Panc1 (cell line): Measurements from ENCODE around the gene TMEM129.

Source experiments
- SIN3A ChIP-seq: IDR thresholded peaks from 2 replicates; pipeline ENCODE4 v1.6.1; 2012; ENCODE audit warnings: low read depth, mild to moderate bottlenecking, low read length, moderate library complexity, borderline replicate concordance; ENCODE audit not compliant: insufficient read depth
- TF ChIP-seq, protein P1 (sequence below): fragments of 450-650 bp; IDR thresholded peaks from 2 replicates; pipeline ENCODE4 v1.5.1; 2017; ENCODE audit warnings: mild to moderate bottlenecking
- TF ChIP-seq, protein P2 (sequence below), 2 experiments: IDR thresholded peaks; 2 replicates each; pipeline ENCODE4 v1.6.1; 2011 to 2012; ENCODE audit warnings: low read depth in 2 of 2, control low read depth in 1 of 2, low read length in 1 of 2, mild to moderate bottlenecking in 1 of 2, moderate library complexity in 1 of 2; ENCODE audit not compliant: insufficient read depth in 1 of 2

DNA sequence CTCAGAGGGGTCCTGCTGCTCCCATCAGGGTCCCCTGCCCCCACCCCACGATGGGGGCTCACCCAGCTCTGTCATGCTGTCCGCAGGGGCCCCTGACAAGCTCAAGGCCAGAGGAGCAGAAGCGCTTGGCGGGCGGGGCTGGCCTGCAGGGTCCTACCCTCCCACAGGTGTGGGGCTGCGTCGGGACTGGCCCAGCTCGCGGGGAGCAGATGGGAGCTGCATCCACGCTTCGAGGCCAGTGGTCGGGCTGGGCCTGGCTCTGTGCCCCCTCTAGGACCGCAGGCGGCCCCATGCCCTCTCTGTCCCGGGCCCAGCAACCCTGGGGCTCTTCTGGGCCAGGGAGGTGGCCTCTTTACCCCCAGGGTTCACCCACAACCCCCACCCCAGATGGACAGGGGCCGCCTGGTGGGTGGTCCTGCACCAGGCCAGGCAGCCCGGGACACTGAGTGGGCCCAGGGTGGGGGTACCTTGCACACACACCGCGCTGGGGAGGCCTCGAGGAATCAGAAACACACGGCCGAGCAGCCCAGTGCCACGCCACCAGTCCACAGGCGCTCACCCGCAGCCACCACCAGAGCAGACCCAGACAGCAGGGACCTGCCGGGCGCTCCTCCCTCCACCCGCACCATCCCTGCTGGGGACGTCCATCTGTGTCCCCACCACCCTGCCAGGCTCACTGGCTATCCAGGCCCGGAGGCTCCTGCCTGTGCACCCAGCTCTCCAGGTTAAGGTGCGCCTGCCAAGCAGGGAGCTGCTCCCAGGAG lies 30.2 kb upstream of the TMEM129 start:
- TF ChIP-seq, protein P1, sequence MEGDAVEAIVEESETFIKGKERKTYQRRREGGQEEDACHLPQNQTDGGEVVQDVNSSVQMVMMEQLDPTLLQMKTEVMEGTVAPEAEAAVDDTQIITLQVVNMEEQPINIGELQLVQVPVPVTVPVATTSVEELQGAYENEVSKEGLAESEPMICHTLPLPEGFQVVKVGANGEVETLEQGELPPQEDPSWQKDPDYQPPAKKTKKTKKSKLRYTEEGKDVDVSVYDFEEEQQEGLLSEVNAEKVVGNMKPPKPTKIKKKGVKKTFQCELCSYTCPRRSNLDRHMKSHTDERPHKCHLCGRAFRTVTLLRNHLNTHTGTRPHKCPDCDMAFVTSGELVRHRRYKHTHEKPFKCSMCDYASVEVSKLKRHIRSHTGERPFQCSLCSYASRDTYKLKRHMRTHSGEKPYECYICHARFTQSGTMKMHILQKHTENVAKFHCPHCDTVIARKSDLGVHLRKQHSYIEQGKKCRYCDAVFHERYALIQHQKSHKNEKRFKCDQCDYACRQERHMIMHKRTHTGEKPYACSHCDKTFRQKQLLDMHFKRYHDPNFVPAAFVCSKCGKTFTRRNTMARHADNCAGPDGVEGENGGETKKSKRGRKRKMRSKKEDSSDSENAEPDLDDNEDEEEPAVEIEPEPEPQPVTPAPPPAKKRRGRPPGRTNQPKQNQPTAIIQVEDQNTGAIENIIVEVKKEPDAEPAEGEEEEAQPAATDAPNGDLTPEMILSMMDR = no peak
- TF ChIP-seq, protein P2, sequence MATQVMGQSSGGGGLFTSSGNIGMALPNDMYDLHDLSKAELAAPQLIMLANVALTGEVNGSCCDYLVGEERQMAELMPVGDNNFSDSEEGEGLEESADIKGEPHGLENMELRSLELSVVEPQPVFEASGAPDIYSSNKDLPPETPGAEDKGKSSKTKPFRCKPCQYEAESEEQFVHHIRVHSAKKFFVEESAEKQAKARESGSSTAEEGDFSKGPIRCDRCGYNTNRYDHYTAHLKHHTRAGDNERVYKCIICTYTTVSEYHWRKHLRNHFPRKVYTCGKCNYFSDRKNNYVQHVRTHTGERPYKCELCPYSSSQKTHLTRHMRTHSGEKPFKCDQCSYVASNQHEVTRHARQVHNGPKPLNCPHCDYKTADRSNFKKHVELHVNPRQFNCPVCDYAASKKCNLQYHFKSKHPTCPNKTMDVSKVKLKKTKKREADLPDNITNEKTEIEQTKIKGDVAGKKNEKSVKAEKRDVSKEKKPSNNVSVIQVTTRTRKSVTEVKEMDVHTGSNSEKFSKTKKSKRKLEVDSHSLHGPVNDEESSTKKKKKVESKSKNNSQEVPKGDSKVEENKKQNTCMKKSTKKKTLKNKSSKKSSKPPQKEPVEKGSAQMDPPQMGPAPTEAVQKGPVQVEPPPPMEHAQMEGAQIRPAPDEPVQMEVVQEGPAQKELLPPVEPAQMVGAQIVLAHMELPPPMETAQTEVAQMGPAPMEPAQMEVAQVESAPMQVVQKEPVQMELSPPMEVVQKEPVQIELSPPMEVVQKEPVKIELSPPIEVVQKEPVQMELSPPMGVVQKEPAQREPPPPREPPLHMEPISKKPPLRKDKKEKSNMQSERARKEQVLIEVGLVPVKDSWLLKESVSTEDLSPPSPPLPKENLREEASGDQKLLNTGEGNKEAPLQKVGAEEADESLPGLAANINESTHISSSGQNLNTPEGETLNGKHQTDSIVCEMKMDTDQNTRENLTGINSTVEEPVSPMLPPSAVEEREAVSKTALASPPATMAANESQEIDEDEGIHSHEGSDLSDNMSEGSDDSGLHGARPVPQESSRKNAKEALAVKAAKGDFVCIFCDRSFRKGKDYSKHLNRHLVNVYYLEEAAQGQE (IDR thresholded peaks at IDR 0.05; ENCODE audit: insufficient read depth in 1 of 2, low read depth in 2 of 2, low read length in 1 of 2) = no peak
- TF ChIP-seq SIN3A = no peak
